Measurements from ENCODE around the gene OAT. TPM values are rescaled to one million over a fixed set of nuclear protein-coding genes. Genes with fewer than 3 reads are reported as not detected.

OAT gene
- total and polyA plus RNA-seq, 12 donors, result 15.1 to 46.9 (median 31.5) TPM

DNA sequence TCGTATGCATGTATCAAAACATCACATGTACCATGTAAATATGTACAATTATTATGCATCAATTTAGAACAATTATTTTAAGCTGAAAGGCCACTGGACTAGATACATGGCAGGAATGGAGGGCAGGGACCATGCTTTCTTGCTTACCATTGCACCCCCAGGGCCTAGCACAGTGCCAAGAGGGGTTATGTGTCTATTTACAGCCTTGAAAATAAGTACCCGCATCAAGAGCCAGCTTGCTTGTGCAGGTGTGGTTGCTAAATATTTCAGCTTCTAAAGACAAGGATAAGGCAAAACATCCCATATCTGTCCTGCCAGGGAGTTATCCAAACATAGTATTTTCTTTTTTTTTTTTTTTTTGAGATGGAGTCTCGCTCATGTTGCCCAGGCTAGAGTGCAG lies 14.7 kb upstream of the OAT start:
- no peaks in the 10 kb centered on the region for H3K9me3 ChIP-seq
- DNase-seq (no peak), ATAC-seq (no peak)
- no peak overlapping the region for H3K27ac ChIP-seq
- H3K4me1 ChIP-seq, result no peaks in the 10 kb centered on the region
- peaks cover 0 to 35% (median 17%) of the 10 kb centered on the region in 7 donors for H3K27me3 ChIP-seq
- intact Hi-C loops (cut with DNase I), result no loop called here
- TF ChIP-seq, protein P1, sequence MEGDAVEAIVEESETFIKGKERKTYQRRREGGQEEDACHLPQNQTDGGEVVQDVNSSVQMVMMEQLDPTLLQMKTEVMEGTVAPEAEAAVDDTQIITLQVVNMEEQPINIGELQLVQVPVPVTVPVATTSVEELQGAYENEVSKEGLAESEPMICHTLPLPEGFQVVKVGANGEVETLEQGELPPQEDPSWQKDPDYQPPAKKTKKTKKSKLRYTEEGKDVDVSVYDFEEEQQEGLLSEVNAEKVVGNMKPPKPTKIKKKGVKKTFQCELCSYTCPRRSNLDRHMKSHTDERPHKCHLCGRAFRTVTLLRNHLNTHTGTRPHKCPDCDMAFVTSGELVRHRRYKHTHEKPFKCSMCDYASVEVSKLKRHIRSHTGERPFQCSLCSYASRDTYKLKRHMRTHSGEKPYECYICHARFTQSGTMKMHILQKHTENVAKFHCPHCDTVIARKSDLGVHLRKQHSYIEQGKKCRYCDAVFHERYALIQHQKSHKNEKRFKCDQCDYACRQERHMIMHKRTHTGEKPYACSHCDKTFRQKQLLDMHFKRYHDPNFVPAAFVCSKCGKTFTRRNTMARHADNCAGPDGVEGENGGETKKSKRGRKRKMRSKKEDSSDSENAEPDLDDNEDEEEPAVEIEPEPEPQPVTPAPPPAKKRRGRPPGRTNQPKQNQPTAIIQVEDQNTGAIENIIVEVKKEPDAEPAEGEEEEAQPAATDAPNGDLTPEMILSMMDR (IDR thresholded peaks at IDR 0.05), result no peak
- no peaks in the 10 kb centered on the region for H3K36me3 ChIP-seq
- H3K4me3 ChIP-seq, result no peak overlapping the region
- 75 to 82% methylated on average over 3 of the region's 3 CpGs for WGBS, 2 donors

DNA sequence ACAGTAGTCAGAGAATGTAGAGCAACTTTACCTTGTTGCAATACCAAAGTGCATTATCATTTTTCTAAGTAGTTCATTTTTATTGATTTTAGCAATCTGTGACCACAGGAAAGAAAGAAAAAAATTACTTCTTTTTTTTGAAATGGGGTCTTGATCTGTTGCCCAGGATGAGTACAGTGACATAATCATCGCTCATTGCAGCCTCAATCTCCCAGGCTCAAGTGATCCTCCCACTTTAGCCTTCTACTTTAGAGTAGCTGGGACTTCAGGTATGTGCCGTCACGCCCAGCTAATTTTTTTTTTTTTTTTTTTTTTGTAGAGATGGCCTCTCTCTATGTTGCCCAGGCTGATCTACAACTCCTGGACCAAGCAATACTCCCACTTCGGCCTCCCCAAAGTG lies 11.4 kb upstream of the OAT start:
- intact Hi-C loops (cut with DNase I), result no loop called here
- Histone ChIP-seq H3K36me3 (no peaks in the 10 kb centered on the region), H3K27ac (no peak overlapping the region), H3K4me3 (no peak overlapping the region), H3K4me1 (no peaks in the 10 kb centered on the region), H3K27me3 (peaks cover 0 to 44% (median 31%) of the 10 kb centered on the region in 7 donors), H3K9me3 (no peaks in the 10 kb centered on the region)
- WGBS, 2 donors, result 88 to 90% methylated on average over 4 of the region's 4 CpGs
- no peak for ATAC-seq
- DNase-seq, result no peak
- TF ChIP-seq, protein P1 (IDR thresholded peaks at IDR 0.05), result no peak

DNA sequence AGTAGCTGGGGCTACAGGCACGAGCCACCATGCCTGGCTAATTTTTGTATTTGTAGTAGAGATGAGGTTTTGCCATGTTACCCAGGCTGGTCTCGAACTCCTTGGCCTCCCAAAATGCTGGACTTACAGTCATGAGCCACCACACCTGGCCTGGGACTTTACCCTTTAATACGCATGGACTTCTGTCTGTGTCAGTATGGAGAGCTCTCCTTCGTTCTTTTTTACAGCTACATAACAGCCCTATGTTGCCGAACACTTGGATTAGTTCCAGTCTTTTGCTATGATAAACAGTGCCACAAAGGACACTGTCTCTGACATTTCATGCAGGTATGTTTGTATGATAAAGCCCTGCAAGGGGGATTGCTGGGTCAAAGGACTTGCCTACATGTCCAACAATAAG lies 10.9 kb upstream of the OAT start:
- TF ChIP-seq, protein P1 (IDR thresholded peaks at IDR 0.05), result no peak
- H3K4me3 ChIP-seq, result no peak overlapping the region
- H3K27ac ChIP-seq, result no peak overlapping the region
- ATAC-seq (no peak), DNase-seq (no peak)
- 57 to 58% methylated on average over 5 of the region's 5 CpGs for WGBS, 2 donors
- H3K27me3 ChIP-seq, result peaks cover 0 to 44% (median 31%) of the 10 kb centered on the region in 7 donors
- no peaks in the 10 kb centered on the region for H3K9me3 ChIP-seq
- no peaks in the 10 kb centered on the region for H3K36me3 ChIP-seq
- intact Hi-C loops (cut with DNase I), result no loop called here
- H3K4me1 ChIP-seq, result no peaks in the 10 kb centered on the region

DNA sequence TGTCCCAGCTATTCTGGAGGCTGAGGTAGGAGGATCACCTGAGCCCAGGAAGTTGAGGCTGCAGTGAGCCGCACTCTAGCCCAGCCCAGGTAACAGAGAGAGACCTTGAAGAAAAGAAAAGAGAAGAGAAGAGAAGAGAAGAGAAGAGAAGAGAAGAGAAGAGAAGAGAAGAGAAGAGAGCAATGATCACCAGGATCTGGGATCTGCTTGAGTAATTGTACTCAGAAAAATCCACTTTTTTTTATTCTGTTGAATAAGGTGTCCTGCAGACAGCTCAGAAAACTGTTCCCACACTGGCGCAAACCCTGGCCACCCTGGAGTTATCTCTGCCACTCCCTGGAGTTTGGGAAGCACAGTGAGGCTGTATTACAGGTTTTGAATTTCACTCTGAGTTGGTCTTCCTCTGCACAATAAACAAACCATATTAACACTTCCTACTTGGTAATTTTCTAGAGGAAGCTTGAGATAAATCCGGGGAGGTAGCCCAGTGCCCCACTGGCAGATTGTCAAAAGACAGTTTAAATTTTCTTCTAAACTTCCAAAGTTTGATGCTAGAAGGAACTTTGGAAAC lies 9.6 kb upstream of the OAT start:
- TF ChIP-seq, protein P1 (IDR thresholded peaks at IDR 0.05), result no peak
- H3K9me3 ChIP-seq, result no peaks in the 10 kb centered on the region
- ATAC-seq (no peak), DNase-seq (no peak)
- intact Hi-C loops (cut with DNase I), result no loop called here
- no peak overlapping the region for H3K4me3 ChIP-seq
- H3K4me1 ChIP-seq, result no peaks in the 10 kb centered on the region
- no peak overlapping the region for H3K27ac ChIP-seq
- H3K27me3 ChIP-seq, result peaks cover 0 to 46% (median 33%) of the 10 kb centered on the region in 7 donors
- no peaks in the 10 kb centered on the region for H3K36me3 ChIP-seq
- WGBS, 2 donors, result 53 to 58% methylated on average over 3 of the region's 3 CpGs

All from heart right ventricle (tissue), 16 donors.